DMS153 (cell line): Measurements from ENCODE around the gene LAMA2.
A peak's percentile ranks its signal among the peaks of the same experiment; 100 is the strongest.

Source experiments
- DNase-seq: peaks from one replicate; lab custom pipeline; 2025; lab: John Stamatoyannopoulos, UW

The LAMA2 gene

GRCh38 chr6:129497481-129498441 is 614.8 kb downstream of the LAMA2 start:
- DNase-seq = no peak

GRCh38 chr6:129498541-129498940 is 615.6 kb downstream of the LAMA2 start:
- DNase-seq = no peak

GRCh38 chr6:129498950-129499842 is 616.3 kb downstream of the LAMA2 start:
- peak; percentile 14 for DNase-seq

- DNase-seq = no peak
Measured at GRCh38 chr6:129499843-129500219, 616.9 kb downstream of the LAMA2 start.

- DNase-seq = no peak
Measured at GRCh38 chr6:129500958-129501739, 618.2 kb downstream of the LAMA2 start.

GRCh38 chr6:129501740-129502660 is 619.1 kb downstream of the LAMA2 start:
- no peak for DNase-seq

GRCh38 chr6:129504456-129504855 is 621.5 kb downstream of the LAMA2 start:
- no peak for DNase-seq

GRCh38 chr6:129507059-129507807 is 624.3 kb downstream of the LAMA2 start:
- DNase-seq = no peak

GRCh38 chr6:129507846-129508245 is 624.9 kb downstream of the LAMA2 start:
- DNase-seq = no peak

GRCh38 chr6:129508477-129509145 is 625.7 kb downstream of the LAMA2 start:
- no peak for DNase-seq

- no peak for DNase-seq
Measured at GRCh38 chr6:129510950-129511349, 628.0 kb downstream of the LAMA2 start.

GRCh38 chr6:129513471-129513870 is 630.5 kb downstream of the LAMA2 start:
- no peak for DNase-seq

- DNase-seq = no peak
Measured at GRCh38 chr6:129515004-129515403, 632.1 kb downstream of the LAMA2 start.

- DNase-seq = no peak
Measured at GRCh38 chr6:129516005-129516404, 633.1 kb downstream of the LAMA2 start.

GRCh38 chr6:129516787-129517186 is 633.8 kb downstream of the LAMA2 start:
- no peak for DNase-seq

- DNase-seq = no peak
Measured at GRCh38 chr6:129517288-129517687, 634.4 kb downstream of the LAMA2 start.

GRCh38 chr6:129519750-129520149 is 636.8 kb downstream of the LAMA2 start:
- no peak for DNase-seq

- no peak for DNase-seq
Measured at GRCh38 chr6:129521946-129522345, 639.0 kb downstream of the LAMA2 start.

- no peak for DNase-seq
Measured at GRCh38 chr6:129523816-129524215, 640.9 kb downstream of the LAMA2 start.

- DNase-seq = no peak
Measured at GRCh38 chr6:129525055-129525454, 642.1 kb downstream of the LAMA2 start.
